H9 (cell line): Measurements from ENCODE around the gene CD52. TPM values are rescaled to one million over a fixed set of nuclear protein-coding genes. Genes with fewer than 3 reads are reported as not detected.

Source experiments
- DNase-seq: peaks from one replicate; pipeline ENCODE4 v3.0.0-alpha.2; 2017
- H2AFZ ChIP-seq: one replicate; pipeline ENCODE4 v1.6.1; 2013; ENCODE audit warnings: mild to moderate bottlenecking, low read length, control low read depth, moderate library complexity
- H2AK5ac ChIP-seq: 2 replicates; pipeline ENCODE4 v1.6.1; 2013; ENCODE audit warnings: low read length, control low read depth, mixed read lengths; ENCODE audit not compliant: insufficient read length
- H2BK120ac ChIP-seq: one replicate; pipeline ENCODE4 v1.6.1; 2013; ENCODE audit warnings: low read depth, mild to moderate bottlenecking, low read length, control low read depth, inconsistent platforms; ENCODE audit not compliant: poor library complexity, severe bottlenecking
- H2BK12ac ChIP-seq: 2 replicates; pipeline ENCODE4 v1.6.1; 2013; ENCODE audit warnings: low read length, control low read depth, mixed read lengths, low read depth; ENCODE audit not compliant: insufficient read length
- H2BK15ac ChIP-seq: 2 replicates; pipeline ENCODE4 v1.6.1; 2013; ENCODE audit warnings: low read depth, low read length, control low read depth
- H2BK20ac ChIP-seq: one replicate; pipeline ENCODE4 v1.6.1; 2013; ENCODE audit warnings: low read depth, mild to moderate bottlenecking, low read length, control low read depth, inconsistent platforms; ENCODE audit not compliant: poor library complexity, severe bottlenecking
- H2BK5ac ChIP-seq: 2 replicates; pipeline ENCODE4 v1.6.1; 2013; ENCODE audit warnings: low read length, control low read depth, mixed read lengths; ENCODE audit not compliant: insufficient read length
- H3K14ac ChIP-seq: 2 replicates; pipeline ENCODE4 v1.6.1; 2013; ENCODE audit warnings: low read length, control low read depth; ENCODE audit not compliant: insufficient read depth
- H3K18ac ChIP-seq: 2 replicates; pipeline ENCODE4 v1.6.1; 2013; ENCODE audit warnings: low read depth, mild to moderate bottlenecking, mixed read lengths, low read length, control low read depth; ENCODE audit not compliant: insufficient read length
- H3K23ac ChIP-seq: 2 replicates; pipeline ENCODE4 v1.6.1; 2013; ENCODE audit warnings: low read length, control low read depth, mixed read lengths, low read depth; ENCODE audit not compliant: insufficient read length
- H3K23me2 ChIP-seq: 2 replicates; pipeline ENCODE4 v1.6.1; 2013; ENCODE audit warnings: low read depth, mild to moderate bottlenecking, mixed read lengths, low read length, control low read depth; ENCODE audit not compliant: insufficient read length, poor library complexity, severe bottlenecking
- H3K27ac ChIP-seq: 2 replicates; pipeline ENCODE4 v1.5.1; 2013; ENCODE audit warnings: low read length, control low read depth, mixed read lengths, low read depth; ENCODE audit not compliant: insufficient read length
- H3K27me3 ChIP-seq: 2 replicates; pipeline ENCODE4 v1.6.1; 2013; ENCODE audit warnings: low read length, control low read depth, inconsistent platforms; ENCODE audit not compliant: insufficient read depth
- H3K4ac ChIP-seq: 2 replicates; pipeline ENCODE4 v1.6.1; 2013; ENCODE audit warnings: low read depth, mild to moderate bottlenecking, control low read depth, inconsistent platforms, low read length, moderate library complexity
- H3K4me1 ChIP-seq: 2 replicates; pipeline ENCODE4 v1.6.1; 2013; ENCODE audit warnings: low read length, control low read depth, inconsistent platforms; ENCODE audit not compliant: insufficient read depth
- H3K4me2 ChIP-seq: 2 replicates; pipeline ENCODE4 v1.6.1; 2013; ENCODE audit warnings: low read length, control low read depth, mixed read lengths; ENCODE audit not compliant: insufficient read length, insufficient read depth
- H3K56ac ChIP-seq: 2 replicates; pipeline ENCODE4 v1.6.1; 2013; ENCODE audit warnings: low read depth, mild to moderate bottlenecking, mixed read lengths, low read length, control low read depth; ENCODE audit not compliant: insufficient read length
- H3K79me1 ChIP-seq: 2 replicates; pipeline ENCODE4 v1.6.1; 2013; ENCODE audit warnings: low read depth, mild to moderate bottlenecking, moderate library complexity, low read length, control low read depth, inconsistent platforms; ENCODE audit not compliant: insufficient read depth, poor library complexity, severe bottlenecking
- H3K79me2 ChIP-seq: 2 replicates; pipeline ENCODE4 v1.6.1; 2013; ENCODE audit warnings: low read length, control low read depth, inconsistent platforms; ENCODE audit not compliant: insufficient read depth
- H3K9ac ChIP-seq: 2 replicates; pipeline ENCODE4 v1.6.1; 2013; ENCODE audit warnings: low read length, control low read depth, mixed read lengths; ENCODE audit not compliant: insufficient read length; ENCODE audit errors: extremely low read depth
- H3K9me3 ChIP-seq: one replicate; pipeline ENCODE4 v1.6.1; 2013; ENCODE audit warnings: low read depth, low read length, inconsistent platforms; ENCODE audit not compliant: control insufficient read depth
- H3T11ph ChIP-seq: one replicate; pipeline ENCODE4 v1.6.1; 2013; ENCODE audit warnings: mild to moderate bottlenecking, low read length, control low read depth, inconsistent platforms
- H4K20me1 ChIP-seq: one replicate; pipeline ENCODE4 v1.6.1; 2013; ENCODE audit not compliant: control insufficient read depth, insufficient read length, insufficient read depth
- H4K5ac ChIP-seq: 2 replicates; pipeline ENCODE4 v1.6.1; 2013; ENCODE audit warnings: low read depth, mild to moderate bottlenecking, mixed read lengths, low read length, control low read depth; ENCODE audit not compliant: insufficient read length
- H4K8ac ChIP-seq: replicated peaks from 2 replicates; pipeline ENCODE4 v1.6.1; 2013; ENCODE audit warnings: low read length, control low read depth, mixed read lengths, low read depth; ENCODE audit not compliant: insufficient read length
- H4K91ac ChIP-seq: 2 replicates; pipeline ENCODE4 v1.6.1; 2013; ENCODE audit warnings: low read depth, mild to moderate bottlenecking, moderate library complexity, mixed read lengths, low read length, control low read depth; ENCODE audit not compliant: insufficient read length
- H3K27ac Mint-ChIP-seq, 3 experiments: 2 replicates in 2 of 3; 3 replicates in 1 of 3; pipeline ENCODE4 v1.8.0; 2020 to 2021; ENCODE audit warnings: mixed read lengths in 3 of 3, mild to moderate bottlenecking in 1 of 3, moderate library complexity in 1 of 3
- H3K27me3 Mint-ChIP-seq: 2 replicates; pipeline ENCODE4 v1.8.0; 2021; ENCODE audit warnings: low read depth, mild to moderate bottlenecking, moderate library complexity, mixed read lengths
- H3K36me3 Mint-ChIP-seq, 3 experiments: 2 replicates in 2 of 3; 3 replicates in 1 of 3; pipeline ENCODE4 v1.8.0; 2020 to 2021; ENCODE audit warnings: low read depth in 3 of 3, mixed read lengths in 3 of 3; ENCODE audit not compliant: insufficient read depth in 1 of 3
- H3K4me1 Mint-ChIP-seq, 2 experiments: 2 replicates each; pipeline ENCODE4 v1.8.0; 2020; ENCODE audit warnings: mixed read lengths in 2 of 2
- H3K4me3 Mint-ChIP-seq, 2 experiments: 2 replicates in 1 of 2; 3 replicates in 1 of 2; pipeline ENCODE4 v1.8.0; 2020 to 2021; ENCODE audit warnings: mild to moderate bottlenecking in 2 of 2, mixed read lengths in 2 of 2, moderate library complexity in 1 of 2
- H3K9me3 Mint-ChIP-seq, 2 experiments: 2 replicates in 1 of 2; 3 replicates in 1 of 2; pipeline ENCODE4 v1.8.0; 2020; ENCODE audit warnings: mild to moderate bottlenecking in 2 of 2, mixed read lengths in 2 of 2, moderate library complexity in 1 of 2
- WGBS: extraction: QIAGEN DNeasy Blood & Tissue Kit; methylation state at CpG from one replicate; pipeline ENCODE4 v1.1.7; 2013; ENCODE audit warnings: missing lambda C conversion rate, low lambda C conversion rate, mixed read lengths; ENCODE audit not compliant: insufficient read length; ENCODE audit errors: extremely low coverage; 5-methylcytosine and 5-hydroxymethylcytosine counted together
- total RNA-seq: library from RNA; stranded (reverse); gene quantifications from 2 replicates; pipeline ENCODE4 v1.2.1, GENCODE V29; 2021
- TF ChIP-seq, protein P1 (sequence below): fragments of 200-600 bp; sonication (generic); conservative IDR thresholded peaks from 3 replicates; pipeline ENCODE4 v1.8.0; 2021; ENCODE audit warnings: antibody characterized with exemption, mild to moderate bottlenecking

Gene CD52
- total RNA-seq, 1 experiment from 2014 or later = 4.1 TPM

- Mint-ChIP-seq H3K27ac (peak overlapping the region; percentile 0 to 78 (median 68); a peak in 4 of 7 replicates), H3K4me3 (peak overlapping the region in 1 of 2 experiments; percentile 11; a peak in 1 of 5 replicates), H3K4me1 (peaks cover 34 to 50% of the 10 kb centered on the region in 2 experiments)
Observed at GRCh38 chr1:26317146-26317545, 612 bp upstream of the CD52 start.

More at GRCh38 chr1:26317146-26317545, 612 bp upstream of the CD52 start:
- Histone ChIP-seq H2BK5ac (no peak overlapping the region), H3K4me2 (no peak overlapping the region), H3K9ac (no peak overlapping the region), H2AFZ (no peak overlapping the region), H3K14ac (no peak overlapping the region), H3K18ac (no peak overlapping the region), H3K4me1 (no peaks in the 10 kb centered on the region), H3T11ph (no peak overlapping the region), H4K91ac (no peak overlapping the region), H2BK12ac (no peak overlapping the region), H3K56ac (no peak overlapping the region), H3K79me1 (no peaks in the 10 kb centered on the region), H4K8ac (no peak overlapping the region), H3K79me2 (no peaks in the 10 kb centered on the region), H3K23me2 (no peaks in the 10 kb centered on the region), H3K23ac (no peak overlapping the region), H3K27ac (no peak overlapping the region), H2BK120ac (no peak overlapping the region), H2AK5ac (no peak overlapping the region), H3K27me3 (no peaks in the 10 kb centered on the region), H2BK20ac (no peak overlapping the region), H4K5ac (no peak overlapping the region), H3K4ac (no peak overlapping the region), H2BK15ac (no peak overlapping the region), H4K20me1 (no peaks in the 10 kb centered on the region), H3K9me3 (no peaks in the 10 kb centered on the region)
- no peaks in the 10 kb centered on the region for H3K9me3 Mint-ChIP-seq
- H3K27me3 Mint-ChIP-seq = peaks cover 1% of the 10 kb centered on the region; the same call in 1 of the 2 replicates
- peaks cover 3 to 11% (median 3%) of the 10 kb centered on the region in 3 experiments; a peak in 6 of 7 replicates for H3K36me3 Mint-ChIP-seq
- DNase-seq = no peak
- WGBS = no CpG with 5 or more reads among the region's 2 CpGs
- TF ChIP-seq, protein P1, sequence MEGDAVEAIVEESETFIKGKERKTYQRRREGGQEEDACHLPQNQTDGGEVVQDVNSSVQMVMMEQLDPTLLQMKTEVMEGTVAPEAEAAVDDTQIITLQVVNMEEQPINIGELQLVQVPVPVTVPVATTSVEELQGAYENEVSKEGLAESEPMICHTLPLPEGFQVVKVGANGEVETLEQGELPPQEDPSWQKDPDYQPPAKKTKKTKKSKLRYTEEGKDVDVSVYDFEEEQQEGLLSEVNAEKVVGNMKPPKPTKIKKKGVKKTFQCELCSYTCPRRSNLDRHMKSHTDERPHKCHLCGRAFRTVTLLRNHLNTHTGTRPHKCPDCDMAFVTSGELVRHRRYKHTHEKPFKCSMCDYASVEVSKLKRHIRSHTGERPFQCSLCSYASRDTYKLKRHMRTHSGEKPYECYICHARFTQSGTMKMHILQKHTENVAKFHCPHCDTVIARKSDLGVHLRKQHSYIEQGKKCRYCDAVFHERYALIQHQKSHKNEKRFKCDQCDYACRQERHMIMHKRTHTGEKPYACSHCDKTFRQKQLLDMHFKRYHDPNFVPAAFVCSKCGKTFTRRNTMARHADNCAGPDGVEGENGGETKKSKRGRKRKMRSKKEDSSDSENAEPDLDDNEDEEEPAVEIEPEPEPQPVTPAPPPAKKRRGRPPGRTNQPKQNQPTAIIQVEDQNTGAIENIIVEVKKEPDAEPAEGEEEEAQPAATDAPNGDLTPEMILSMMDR = no peak
